RWPE1 (cell line): ENCODE measurements around the gene FOXP4.
A peak's percentile ranks its signal among the peaks of the same experiment; 100 is the strongest.

Source experiments
- CTCF ChIA-PET: fragments of 350-600 bp; sonication (Branson Sonifier 250); formaldehyde crosslinking; extraction: SDS; loops from one replicate; lab custom pipeline; 2021; lab: Yijun Ruan, JAX
- POLR2A ChIA-PET: fragments of 400-600 bp; formaldehyde crosslinking; extraction: SDS; loops from one replicate; lab custom pipeline; 2020; ENCODE audit warnings: antibody characterized with exemption; ENCODE audit not compliant: low non-redundant PET; lab: Yijun Ruan, JAX
- DNase-seq: peaks from one replicate; pipeline ENCODE4 v3.0.0; 2012; ENCODE audit warnings: low spot score
- H3K27ac ChIP-seq: fragments of 450-650 bp; 2 replicates; pipeline ENCODE4 v1.5.1; 2017
- CTCF ChIP-seq: fragments of 450-650 bp; conservative IDR thresholded peaks from 2 replicates; pipeline ENCODE4 v1.5.1; 2017; ENCODE audit warnings: low read depth, mild to moderate bottlenecking

FOXP4 gene

GRCh38 chr6:41538556-41539182 is 7.5 kb upstream of the FOXP4 start:
- CTCF ChIA-PET = no interaction called here
- no peak for TF ChIP-seq CTCF
- POLR2A ChIA-PET = no interaction called here
- no peak for DNase-seq
- H3K27ac ChIP-seq = no peak overlapping the region

GRCh38 chr6:41539204-41539603 is 7.0 kb upstream of the FOXP4 start:
- no peak for TF ChIP-seq CTCF
- ChIA-PET POLR2A (no interaction called here), CTCF (no interaction called here)
- no peak overlapping the region for H3K27ac ChIP-seq
- no peak for DNase-seq

- no peak overlapping the region for H3K27ac ChIP-seq
- DNase-seq = no peak
- ChIA-PET CTCF (no interaction called here), POLR2A (no interaction called here)
- no peak for TF ChIP-seq CTCF
Measured at GRCh38 chr6:41541364-41541763, 4.8 kb upstream of the FOXP4 start.

- TF ChIP-seq CTCF = no peak
- no peak overlapping the region for H3K27ac ChIP-seq
- CTCF ChIA-PET = no interaction called here
- no peak for DNase-seq
- POLR2A ChIA-PET = no interaction called here
Measured at GRCh38 chr6:41543087-41543486, 3.1 kb upstream of the FOXP4 start.

GRCh38 chr6:41545247-41545702 is 906 bp upstream of the FOXP4 start:
- H3K27ac ChIP-seq = peak overlapping the region; percentile 89
- POLR2A ChIA-PET = no interaction called here
- TF ChIP-seq CTCF = no peak
- CTCF ChIA-PET = interaction anchor here (0.6 kb wide), 1 partner anchor 38 kb away, joined by 3 read pairs; no protein-coding TSS in a partner anchor
- DNase-seq = no peak

- DNase-seq = peak; percentile 44
- ChIA-PET POLR2A (no interaction called here), CTCF (interaction anchor here (0.6 to 1.6 kb wide), 3 partner anchors 41 to 179 kb away, joined by 3 to 5 read pairs (median 4); no protein-coding TSS in a partner anchor)
- H3K27ac ChIP-seq = peak overlapping the region; percentile 89
- TF ChIP-seq CTCF = no peak
Measured at GRCh38 chr6:41546475-41546865, 289 bp downstream of the FOXP4 start.
